IMR-90 (cell line): ENCODE measurements around the gene ADD3. TPM values are rescaled to one million over a fixed set of nuclear protein-coding genes. Genes with fewer than 3 reads are reported as not detected.

ENCODE experiments used
- ATAC-seq: fragments of 200-7000 bp; cut with Tn5 transposase; 2 replicates; pipeline ENCODE4 v1.9.1; 2020; ENCODE audit warnings: low read depth, mild to moderate bottlenecking, moderate library complexity
- BruUV-seq: library from RNA; stranded (reverse); fragments of 400-500 nt; replicated peaks from 2 replicates; lab custom pipeline; 2021; lab: Mats Ljungman, UMichigan
- CTCF ChIA-PET: fragments of 300-600 bp; formaldehyde crosslinking; extraction: SDS; loops from one replicate; lab custom pipeline; 2021; ENCODE audit warnings: antibody characterized with exemption; lab: Yijun Ruan, JAX
- POLR2A ChIA-PET: fragments of 300-600 bp; sonication (Branson Sonifier 250); formaldehyde crosslinking; loops from one replicate; lab custom pipeline; 2022; ENCODE audit warnings: antibody characterized with exemption; ENCODE audit not compliant: unreplicated experiment; lab: Charles Lee
- DNase-seq: peaks from one replicate; pipeline ENCODE4 v3.0.0; 2013
- H2AFZ ChIP-seq: replicated peaks from 2 replicates; pipeline ENCODE3; 2013; ENCODE audit warnings: low read length, mild to moderate bottlenecking; ENCODE audit not compliant: poor library complexity
- H2AK5ac ChIP-seq: 2 replicates; pipeline ENCODE4 v1.6.1; 2013; ENCODE audit warnings: low read depth, low read length, inconsistent platforms
- H2AK9ac ChIP-seq: replicated peaks from 2 replicates; pipeline ENCODE3; 2013; ENCODE audit warnings: mild to moderate bottlenecking, low read depth, low read length, moderate library complexity; ENCODE audit not compliant: poor library complexity
- H2BK120ac ChIP-seq: 2 replicates; pipeline ENCODE4 v1.6.1; 2013; ENCODE audit warnings: low read depth, low read length, inconsistent platforms
- H2BK15ac ChIP-seq: 3 replicates; pipeline ENCODE4 v1.6.1; 2013; ENCODE audit warnings: low read depth, low read length, inconsistent platforms
- H2BK20ac ChIP-seq: 2 replicates; pipeline ENCODE4 v1.6.1; 2013; ENCODE audit warnings: low read depth, mild to moderate bottlenecking, inconsistent platforms, low read length, moderate library complexity
- H2BK5ac ChIP-seq: 2 replicates; pipeline ENCODE4 v1.6.1; 2013; ENCODE audit warnings: mild to moderate bottlenecking, low read depth, low read length, inconsistent platforms; ENCODE audit not compliant: poor library complexity, severe bottlenecking
- H3K14ac ChIP-seq: replicated peaks from 2 replicates; pipeline ENCODE4 v1.6.1; 2013; ENCODE audit warnings: low read depth, low read length, inconsistent platforms
- H3K18ac ChIP-seq: 2 replicates; pipeline ENCODE4 v1.6.1; 2013; ENCODE audit warnings: low read depth, low read length, control low read depth
- H3K23ac ChIP-seq: 2 replicates; pipeline ENCODE4 v1.6.1; 2013; ENCODE audit warnings: low read depth, low read length, inconsistent platforms
- H3K27ac ChIP-seq: 2 replicates; pipeline ENCODE4 v1.5.1; 2013; ENCODE audit warnings: mild to moderate bottlenecking, control low read depth, low read length; ENCODE audit not compliant: insufficient read depth
- H3K27me3 ChIP-seq: 2 replicates; pipeline ENCODE4 v1.6.1; 2013; ENCODE audit warnings: low read length; ENCODE audit not compliant: control insufficient read depth, insufficient read depth
- H3K36me3 ChIP-seq: 2 replicates; pipeline ENCODE4 v1.6.1; 2013; ENCODE audit warnings: low read length, mixed read lengths; ENCODE audit not compliant: control insufficient read depth, insufficient read depth
- H3K4ac ChIP-seq: 2 replicates; pipeline ENCODE4 v1.6.1; 2013; ENCODE audit warnings: low read depth, low read length, inconsistent platforms
- H3K4me1 ChIP-seq: 2 replicates; pipeline ENCODE4 v1.6.1; 2013; ENCODE audit warnings: low read length, mixed read lengths; ENCODE audit not compliant: control insufficient read depth, insufficient read depth
- H3K4me2 ChIP-seq: 2 replicates; pipeline ENCODE4 v1.6.1; 2013; ENCODE audit warnings: low read depth, mild to moderate bottlenecking, control low read depth, low read length, moderate library complexity
- H3K4me3 ChIP-seq: 2 replicates; pipeline ENCODE4 v1.5.1; 2013; ENCODE audit warnings: low read depth, mild to moderate bottlenecking, control low read depth, low read length, moderate library complexity; ENCODE audit not compliant: insufficient read depth
- H3K56ac ChIP-seq: 2 replicates; pipeline ENCODE4 v1.6.1; 2013; ENCODE audit warnings: low read length, inconsistent platforms; ENCODE audit not compliant: insufficient read depth; ENCODE audit errors: extremely low read depth
- H3K79me1 ChIP-seq, 2 experiments: 2 replicates each; pipeline ENCODE4 v1.6.1; 2013; ENCODE audit warnings: low read length in 2 of 2, inconsistent platforms in 1 of 2, low read depth in 1 of 2
- H3K9ac ChIP-seq: 2 replicates; pipeline ENCODE4 v1.6.1; 2013; ENCODE audit warnings: low read depth, low read length, control low read depth
- H3K9me1 ChIP-seq: 2 replicates; pipeline ENCODE4 v1.6.1; 2013; ENCODE audit warnings: low read length, inconsistent platforms; ENCODE audit not compliant: insufficient read depth
- H3K9me3 ChIP-seq: 2 replicates; pipeline ENCODE4 v1.6.1; 2013; ENCODE audit warnings: low read length; ENCODE audit not compliant: control insufficient read depth, insufficient read depth
- H4K20me1 ChIP-seq: 2 replicates; pipeline ENCODE4 v1.6.1; 2013; ENCODE audit warnings: low read length, inconsistent platforms; ENCODE audit not compliant: insufficient read depth
- H4K5ac ChIP-seq: 2 replicates; pipeline ENCODE4 v1.6.1; 2013; ENCODE audit warnings: mild to moderate bottlenecking, low read depth, low read length, control low read depth
- H4K8ac ChIP-seq, 2 experiments: 2 replicates each; pipeline ENCODE4 v1.6.1; 2013; ENCODE audit warnings: low read depth in 2 of 2, low read length in 2 of 2, control low read depth in 1 of 2, inconsistent platforms in 1 of 2
- H4K91ac ChIP-seq: 2 replicates; pipeline ENCODE4 v1.6.1; 2013; ENCODE audit warnings: low read depth, low read length, inconsistent platforms; ENCODE audit not compliant: insufficient read depth
- BHLHE40 ChIP-seq: fragments of 150-350 bp; IDR thresholded peaks from 2 replicates; pipeline ENCODE4 v1.6.1; 2016; ENCODE audit warnings: mild to moderate bottlenecking, low read depth, low read length
- CEBPB ChIP-seq: IDR thresholded peaks from 2 replicates; pipeline ENCODE4 v1.6.1; 2012; ENCODE audit warnings: low read depth, low read length, improper control_type of control experiment
- CHD1 ChIP-seq: IDR thresholded peaks from 2 replicates; pipeline ENCODE4 v1.6.1; 2012; ENCODE audit warnings: low read depth, low read length, improper control_type of control experiment
- CTCF ChIP-seq: conservative IDR thresholded peaks from 2 replicates; pipeline ENCODE4 v1.5.1; 2012; ENCODE audit warnings: mild to moderate bottlenecking, low read depth, low read length, improper control_type of control experiment
- FOS ChIP-seq: fragments of 150-350 bp; IDR thresholded peaks from 2 replicates; pipeline ENCODE4 v1.6.1; 2016; ENCODE audit warnings: low read depth, low read length
- MAFK ChIP-seq: IDR thresholded peaks from 2 replicates; pipeline ENCODE4 v1.6.1; 2012; ENCODE audit warnings: low read depth, low read length, improper control_type of control experiment
- MAZ ChIP-seq: IDR thresholded peaks from 2 replicates; pipeline ENCODE4 v1.6.1; 2012; ENCODE audit warnings: low read depth, mild to moderate bottlenecking, low read length, improper control_type of control experiment, moderate library complexity, borderline replicate concordance
- MXI1 ChIP-seq: IDR thresholded peaks from 2 replicates; pipeline ENCODE4 v1.6.1; 2012; ENCODE audit warnings: low read depth, mild to moderate bottlenecking, low read length, moderate library complexity, borderline replicate concordance
- NFE2L2 ChIP-seq: fragments of 150-350 bp; IDR thresholded peaks from 2 replicates; pipeline ENCODE4 v1.6.1; 2016; ENCODE audit warnings: low read depth, mild to moderate bottlenecking, low read length
- POLR2A ChIP-seq: IDR thresholded peaks from 2 replicates; pipeline ENCODE4 v1.6.1; 2012; ENCODE audit warnings: mild to moderate bottlenecking, low read depth, low read length
- RAD21 ChIP-seq: IDR thresholded peaks from 2 replicates; pipeline ENCODE4 v1.6.1; 2012; ENCODE audit warnings: low read length, improper control_type of control experiment
- RCOR1 ChIP-seq: IDR thresholded peaks from 2 replicates; pipeline ENCODE4 v1.6.1; 2012; ENCODE audit warnings: mild to moderate bottlenecking, low read length, improper control_type of control experiment; ENCODE audit not compliant: insufficient replicate concordance
- RFX5 ChIP-seq: IDR thresholded peaks from 2 replicates; pipeline ENCODE4 v1.8.0; 2012; ENCODE audit warnings: low read depth, mild to moderate bottlenecking, low read length, moderate library complexity
- SMC3 ChIP-seq: fragments of 150-350 bp; IDR thresholded peaks from 2 replicates; pipeline ENCODE4 v1.6.1; 2016; ENCODE audit warnings: low read depth, mild to moderate bottlenecking, antibody characterized with exemption, low read length, moderate library complexity
- USF2 ChIP-seq: fragments of 150-350 bp; IDR thresholded peaks from 2 replicates; pipeline ENCODE4 v1.6.1; 2017; ENCODE audit warnings: mild to moderate bottlenecking, antibody characterized with exemption, low read length, low read depth
- whole genome bisulfite sequencing, 2 experiments: methylation state at CpG; one replicate each; pipeline versions ENCODE4 v1.1.5 to v1.1.7; 2013; ENCODE audit warnings: missing lambda C conversion rate in 2 of 2; ENCODE audit not compliant: insufficient read length in 1 of 2; ENCODE audit errors: extremely low coverage in 2 of 2; 5-methylcytosine and 5-hydroxymethylcytosine counted together
- dilution Hi-C: fragments of 300-500 bp; cut with HindIII; formaldehyde crosslinking; loops from one replicate; pipeline ENCODE4 v1.14.3; 2018; ENCODE audit warnings: low sequenced_read_pairs; ENCODE audit not compliant: unreplicated experiment
- in situ Hi-C: fragments of 300-500 bp; cut with MboI; formaldehyde crosslinking; loops from 3 replicates; pipeline ENCODE4 v1.14.3; 2019; ENCODE audit warnings: low sequenced_read_pairs, inconsistent platforms, mixed read lengths
- intact Hi-C: fragments of 100-400 bp; cut with micrococcal nuclease; formaldehyde crosslinking; loops from 2 replicates; pipeline ENCODE4 v1.10.0; 2022
- polyA plus RNA-seq, 3 experiments: library from polyadenylated mRNA; depleted of rRNA; stranded (reverse); fragments of >200 nt; gene quantifications; 2 replicates each; pipeline ENCODE4 v1.2.3, GENCODE V29; 2012; ENCODE audit warnings: low replicate concordance in 1 of 3
- total RNA-seq: library from RNA; depleted of rRNA; stranded (reverse); fragments of >200 nt; gene quantifications from 2 replicates; pipeline ENCODE4 v1.2.3, GENCODE V29; 2012
- TF ChIP-seq, protein P1 (sequence below): fragments of 150-350 bp; IDR thresholded peaks from 2 replicates; pipeline ENCODE4 v1.6.1; 2016; ENCODE audit warnings: low read depth, mild to moderate bottlenecking, low read length, moderate library complexity, borderline replicate concordance

The ADD3 gene
- total and polyA plus RNA-seq, 2 of the 4 experiments (the other 2 are of a cell fraction) = 138 to 212 TPM

GRCh38 chr10:110175406-110175805 is 167.6 kb downstream of the ADD3 start:
- H2AK5ac ChIP-seq = no peak overlapping the region
- no peaks in the 10 kb centered on the region for H3K79me1 ChIP-seq
- no peak overlapping the region for H2BK15ac ChIP-seq
- no peak overlapping the region for H3K4ac ChIP-seq
- no peak overlapping the region for H4K91ac ChIP-seq
- H2BK5ac ChIP-seq = no peak overlapping the region
- WGBS, 2 experiments = no CpG with 5 or more reads among the region's 2 CpGs
- no TSS peak for BruUV-seq
- no peaks in the 10 kb centered on the region for H3K4me1 ChIP-seq
- no peak overlapping the region for H3K9ac ChIP-seq
- ChIA-PET CTCF (no interaction called here), POLR2A (no interaction called here)
- H3K9me1 ChIP-seq = no peaks in the 10 kb centered on the region
- dilution Hi-C loops (no loop called here), intact Hi-C loops (no loop called here), in situ Hi-C loops (no loop called here)
- H2BK120ac ChIP-seq = no peak overlapping the region
- no peak overlapping the region for H3K14ac ChIP-seq
- no peak overlapping the region for H3K4me3 ChIP-seq
- no peak overlapping the region for H4K5ac ChIP-seq
- H3K27me3 ChIP-seq = peaks cover 21% of the 10 kb centered on the region
- H3K18ac ChIP-seq = no peak overlapping the region; the same call in 1 of the 2 replicates
- H3K56ac ChIP-seq = no peak overlapping the region
- H4K8ac ChIP-seq = no peak overlapping the region
- peak; percentile 35 for DNase-seq
- no peak overlapping the region for H3K27ac ChIP-seq
- no peaks in the 10 kb centered on the region for H3K9me3 ChIP-seq
- H2BK20ac ChIP-seq = no peak overlapping the region
- H4K20me1 ChIP-seq = no peaks in the 10 kb centered on the region
- no peak overlapping the region for H2AK9ac ChIP-seq
- TF ChIP-seq FOS (no peak), MXI1 (no peak), CTCF (no peak), NFE2L2 (no peak), MAZ (no peak), SMC3 (no peak), MAFK (no peak), POLR2A (no peak), RCOR1 (no peak), USF2 (no peak), CEBPB (no peak), RAD21 (no peak), BHLHE40 (no peak), CHD1 (no peak), RFX5 (no peak)
- TF ChIP-seq, protein P1, sequence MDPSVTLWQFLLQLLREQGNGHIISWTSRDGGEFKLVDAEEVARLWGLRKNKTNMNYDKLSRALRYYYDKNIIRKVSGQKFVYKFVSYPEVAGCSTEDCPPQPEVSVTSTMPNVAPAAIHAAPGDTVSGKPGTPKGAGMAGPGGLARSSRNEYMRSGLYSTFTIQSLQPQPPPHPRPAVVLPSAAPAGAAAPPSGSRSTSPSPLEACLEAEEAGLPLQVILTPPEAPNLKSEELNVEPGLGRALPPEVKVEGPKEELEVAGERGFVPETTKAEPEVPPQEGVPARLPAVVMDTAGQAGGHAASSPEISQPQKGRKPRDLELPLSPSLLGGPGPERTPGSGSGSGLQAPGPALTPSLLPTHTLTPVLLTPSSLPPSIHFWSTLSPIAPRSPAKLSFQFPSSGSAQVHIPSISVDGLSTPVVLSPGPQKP = no peak
- H3K36me3 ChIP-seq = no peaks in the 10 kb centered on the region
- peak; percentile 48; the same call in 1 of the 2 replicates for ATAC-seq
- H3K23ac ChIP-seq = no peak overlapping the region
- H2AFZ ChIP-seq = no peak overlapping the region
- no peak overlapping the region for H3K4me2 ChIP-seq
